ENCODE measurements around the gene PPP2R3B.
"Not testable (repeated sequence)": the region's sequence is repeated elsewhere in the genome, so short reads cannot be mapped to it uniquely, and the experiment has no call there.

PPP2R3B gene

DNA sequence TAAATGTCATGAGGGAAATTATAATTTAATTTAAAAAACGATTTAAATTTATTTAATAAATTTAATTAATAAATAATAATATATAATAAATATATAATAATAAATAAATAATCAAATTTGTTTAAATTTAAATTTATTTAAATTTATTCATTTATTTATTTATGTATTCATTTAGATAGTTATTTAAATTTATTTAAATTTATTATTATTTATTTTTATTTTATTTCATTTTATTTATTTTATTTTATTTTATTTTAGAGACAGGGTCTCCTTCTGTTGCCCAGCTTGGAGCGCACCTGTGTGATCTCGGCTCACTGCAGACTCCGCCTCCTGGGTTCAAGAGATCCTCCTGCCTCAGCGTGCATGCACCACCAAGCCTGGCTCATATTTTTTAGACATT, 18.4 kb upstream of the PPP2R3B start:
- DNase-seq (ENCODE audit: low read depth in 2 of 2, low spot score in 1 of 2), result no peak

DNA sequence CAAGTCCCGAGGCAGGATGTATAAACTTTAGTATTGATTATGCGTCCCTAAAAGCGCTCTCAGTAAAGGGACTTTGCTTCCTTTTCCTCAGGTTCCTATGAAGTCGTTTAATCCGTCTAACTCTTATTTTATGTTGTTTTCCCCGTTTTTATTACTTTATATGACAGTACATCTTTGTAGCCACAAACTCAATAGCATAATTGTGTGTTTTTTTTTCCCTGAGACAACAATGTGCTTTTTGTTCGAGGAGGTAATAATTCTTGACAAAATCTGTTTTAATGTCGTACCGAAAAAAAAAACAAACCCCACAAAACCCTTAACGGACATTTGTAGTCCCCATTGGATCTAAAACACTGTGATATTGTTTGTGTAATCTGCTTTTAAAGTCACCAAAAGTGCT, 17.9 kb upstream of the PPP2R3B start:
- DNase-seq (ENCODE audit: low read depth in 2 of 2, low spot score in 1 of 2), result no peak

DNA sequence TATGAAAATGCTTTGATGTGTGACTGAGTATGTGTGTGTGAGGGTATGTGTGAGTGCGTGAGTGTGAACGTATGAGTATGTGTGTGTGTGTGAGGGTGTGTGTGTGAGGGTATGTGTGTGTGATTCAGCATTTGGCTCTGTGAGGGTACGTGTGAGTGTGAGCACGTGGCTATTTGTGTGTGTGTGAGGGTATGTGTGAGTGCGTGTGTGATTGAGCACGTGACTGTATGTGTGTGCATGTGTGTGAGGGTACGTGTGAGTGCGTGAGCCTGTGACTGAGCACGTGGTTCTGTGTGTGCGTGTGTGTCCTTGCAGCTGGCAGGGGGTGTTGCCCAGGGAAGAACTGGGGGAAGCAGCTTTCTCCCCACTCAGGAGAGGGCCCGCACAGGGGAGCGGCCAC, 16.1 kb upstream of the PPP2R3B start:
- no peak for DNase-seq (ENCODE audit: low read depth in 2 of 2, low spot score in 1 of 2)

DNA sequence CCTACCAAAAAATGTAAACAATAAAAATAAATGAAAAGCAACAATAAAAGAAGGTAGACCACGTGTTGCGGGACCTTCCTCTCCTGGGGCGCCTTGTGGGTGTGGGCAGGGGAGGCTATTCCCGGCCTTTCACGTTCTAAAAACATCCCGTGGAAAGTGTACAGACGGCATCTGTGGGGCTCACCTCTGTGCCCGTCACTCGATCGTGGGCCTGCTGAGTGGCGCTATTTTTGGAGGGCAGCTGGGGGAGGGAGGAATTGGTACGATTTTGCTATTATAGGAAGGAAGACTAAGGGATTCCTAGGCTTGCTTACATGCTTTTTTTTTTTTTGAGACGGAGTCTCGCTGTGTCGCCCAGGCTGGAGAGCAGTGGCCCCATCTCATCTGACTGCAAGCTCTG, 13.6 kb upstream of the PPP2R3B start:
- no peak for DNase-seq (ENCODE audit: low read depth in 2 of 2, low spot score in 1 of 2)

DNA sequence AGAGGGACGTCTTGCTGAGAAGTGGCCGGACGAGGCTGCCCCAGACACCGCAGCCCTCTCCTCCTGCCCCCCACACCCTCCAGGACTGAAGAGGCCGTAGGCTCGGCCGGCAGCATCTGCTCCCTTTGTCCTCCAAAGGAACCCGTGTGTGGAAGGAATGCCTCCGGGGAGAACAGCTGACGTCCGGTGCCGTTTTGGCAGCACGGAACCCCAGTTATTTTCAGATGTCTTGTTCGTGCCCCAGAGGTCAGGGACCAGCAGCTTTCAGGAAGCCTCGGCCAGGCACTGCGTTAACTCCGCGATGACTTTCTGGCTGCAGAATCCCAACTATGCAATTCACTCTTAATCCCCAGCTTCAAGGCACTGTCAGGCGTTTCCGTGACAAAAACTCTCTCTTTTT, 10.9 kb upstream of the PPP2R3B start:
- no peak for DNase-seq (ENCODE audit: low read depth in 2 of 2, low spot score in 1 of 2)

DNA sequence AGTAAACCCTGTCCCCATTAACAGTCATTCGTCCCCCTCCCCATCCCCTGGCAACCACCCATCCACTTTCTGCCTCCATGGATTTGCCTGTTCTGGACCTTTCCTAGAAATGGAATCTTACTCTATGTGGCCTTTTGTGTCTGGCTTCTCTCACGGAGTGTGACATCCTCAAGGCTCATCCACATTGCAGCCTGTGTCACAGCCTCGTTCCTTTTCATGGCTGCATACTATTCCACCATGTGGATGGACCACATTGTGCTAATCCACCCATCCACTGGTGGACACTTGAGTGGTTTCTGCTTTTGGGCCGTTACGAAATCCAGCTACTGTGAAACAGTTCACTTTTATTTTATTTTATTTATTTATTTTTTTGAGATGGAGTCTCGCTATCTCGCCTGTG, 8.1 kb upstream of the PPP2R3B start:
- no peak for DNase-seq (ENCODE audit: low read depth in 2 of 2, low spot score in 1 of 2)

DNA sequence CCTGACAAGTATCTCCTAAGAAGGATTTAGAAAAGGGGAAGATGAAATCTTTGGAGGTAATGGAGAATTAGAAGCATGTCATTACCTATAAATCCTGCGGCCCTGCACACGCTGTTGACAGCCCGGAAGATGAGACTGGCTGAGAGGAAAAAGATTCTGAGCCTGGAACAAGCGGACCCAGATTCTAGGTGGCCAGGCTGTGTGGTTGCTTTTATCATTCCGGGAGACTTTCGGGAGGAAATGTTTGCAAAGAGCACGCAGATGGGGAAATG, 5.8 kb upstream of the PPP2R3B start:
- no peak for DNase-seq (ENCODE audit: low read depth in 2 of 2, low spot score in 1 of 2)

DNA sequence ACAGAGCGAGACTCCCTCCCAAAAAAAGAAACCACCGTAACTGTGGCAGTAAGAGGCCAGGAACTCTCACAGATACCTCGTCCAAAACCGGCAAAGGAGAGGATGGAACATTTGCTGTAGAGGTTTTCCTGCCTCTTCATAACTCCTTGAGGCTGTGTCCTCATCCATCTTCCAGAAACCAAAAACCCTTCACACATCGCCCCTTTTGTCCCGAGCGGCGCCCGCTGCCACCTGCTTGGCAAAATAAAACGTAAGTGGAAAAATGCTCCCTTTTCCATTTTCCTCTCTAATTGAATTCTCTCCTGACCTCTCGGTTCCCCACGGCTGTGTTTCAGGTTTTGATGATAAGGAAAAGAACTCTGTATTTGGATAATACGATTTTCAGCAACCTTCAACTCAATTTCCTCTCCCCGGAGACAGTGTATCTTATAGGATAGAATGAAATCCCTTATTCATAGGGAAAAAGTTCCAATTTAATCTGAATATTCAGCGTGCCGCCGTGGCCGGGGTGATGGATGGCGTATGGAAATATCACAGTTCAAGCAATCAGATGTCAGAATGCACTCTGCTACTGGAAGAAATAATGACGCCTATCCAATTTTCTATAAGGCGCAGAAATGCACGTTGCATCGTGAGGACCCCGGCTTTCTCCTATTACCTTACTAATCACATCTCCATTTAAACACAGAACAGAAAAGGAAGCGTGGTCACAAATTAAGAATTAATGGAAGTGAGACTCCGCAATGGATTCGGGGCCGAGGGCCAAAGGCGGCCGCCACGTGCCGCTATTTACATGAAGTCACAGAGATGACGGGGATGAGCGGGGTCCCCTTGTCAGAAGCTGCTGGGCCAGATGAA, 5.2 kb upstream of the PPP2R3B start:
- no peak for DNase-seq (ENCODE audit: low read depth in 2 of 2, low spot score in 1 of 2)

DNA sequence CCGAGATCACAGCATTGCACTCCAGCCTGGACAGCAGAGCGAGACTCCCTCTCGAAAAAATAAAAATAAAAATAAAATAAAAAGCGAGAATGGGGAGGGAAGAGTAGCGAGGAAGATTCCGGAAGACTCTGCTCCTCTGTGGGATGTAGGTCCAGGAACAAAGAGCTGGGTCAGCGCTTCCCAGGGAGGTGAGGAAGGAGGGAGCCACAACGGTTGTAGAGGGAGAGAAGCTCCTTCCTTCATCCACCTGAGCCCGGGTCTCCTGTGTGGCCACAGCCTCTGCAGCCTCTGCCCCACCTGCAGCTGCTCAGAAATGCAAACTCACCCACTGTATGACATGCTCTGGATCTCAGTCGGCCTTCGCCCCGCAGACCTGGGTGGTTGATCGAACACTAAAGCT, 3.8 kb upstream of the PPP2R3B start:
- DNase-seq (ENCODE audit: low read depth in 2 of 2, low spot score in 1 of 2), result no peak

DNA sequence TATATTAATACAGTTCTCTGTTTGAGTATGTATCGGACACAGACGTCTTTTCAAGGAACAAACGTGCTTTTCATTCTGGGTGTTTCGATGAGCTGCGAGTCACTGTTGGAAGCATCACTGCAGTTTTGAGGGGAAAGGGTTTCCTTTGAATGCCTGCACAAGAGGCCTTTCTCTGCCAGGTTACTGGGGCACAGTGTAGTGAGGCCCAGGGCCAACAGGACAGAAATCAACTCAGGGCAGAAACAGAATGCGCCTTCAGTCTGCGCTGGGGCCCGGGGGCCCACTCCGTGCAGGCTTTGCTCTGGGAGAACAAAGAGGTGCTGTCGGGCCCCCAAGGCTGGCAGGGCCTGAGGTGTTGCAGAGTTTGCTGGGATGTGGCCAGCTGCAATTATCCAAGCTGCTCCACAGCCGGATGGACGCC, 2.3 kb upstream of the PPP2R3B start:
- DNase-seq (ENCODE audit: low read depth in 2 of 2, low spot score in 1 of 2), result no peak

DNA sequence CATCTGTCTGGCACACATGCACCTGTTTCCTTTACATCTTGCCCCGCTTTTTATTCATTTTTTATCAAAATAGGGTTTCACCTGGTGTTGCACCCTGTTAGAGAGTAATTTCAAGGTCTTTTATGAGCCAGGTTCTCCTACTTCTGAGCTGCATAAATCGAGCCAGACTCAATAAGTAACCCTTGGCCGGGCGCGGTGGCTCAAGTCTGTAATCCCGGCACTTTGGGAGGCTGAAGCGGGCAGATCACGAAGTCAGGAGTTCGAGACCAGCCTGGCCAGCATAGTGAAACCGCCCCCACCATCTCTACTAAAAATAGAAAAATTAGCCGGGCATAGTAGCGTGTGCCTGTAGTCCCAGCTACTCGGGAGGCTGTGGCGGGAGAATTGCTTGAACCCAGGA, 1.0 kb upstream of the PPP2R3B start:
- DNase-seq (ENCODE audit: low read depth in 2 of 2, low spot score in 1 of 2), result no peak

DNA sequence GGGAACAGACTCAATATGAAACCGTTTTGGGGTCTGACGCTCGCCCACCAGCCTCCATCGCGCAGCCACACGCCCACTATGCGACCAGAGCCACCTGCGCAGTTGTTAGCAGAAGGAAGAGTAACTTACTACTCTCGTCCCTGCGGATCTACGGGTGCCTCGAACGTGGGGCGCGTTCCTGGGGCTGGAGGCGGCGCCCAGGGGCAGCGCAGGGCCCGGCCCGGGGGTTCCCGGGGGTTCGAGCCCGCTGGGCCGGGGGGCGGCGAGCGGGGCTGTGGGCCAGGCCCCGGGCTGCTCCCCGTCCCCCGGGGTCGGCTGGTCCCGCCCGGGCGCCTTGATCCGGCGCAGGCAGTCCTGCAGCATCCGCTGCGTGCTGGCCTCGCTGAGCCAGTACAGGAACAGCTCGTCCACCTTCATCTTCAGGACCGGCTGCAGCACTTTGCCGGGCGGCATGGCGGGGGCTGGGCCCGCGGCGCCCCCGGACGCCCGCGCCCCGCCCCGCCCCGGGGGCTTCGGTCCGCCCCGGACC, 404 bp downstream of the PPP2R3B start:
- DNase-seq (ENCODE audit: low read depth in 2 of 2, low spot score in 1 of 2), result peak; percentile 17 to 24

DNA sequence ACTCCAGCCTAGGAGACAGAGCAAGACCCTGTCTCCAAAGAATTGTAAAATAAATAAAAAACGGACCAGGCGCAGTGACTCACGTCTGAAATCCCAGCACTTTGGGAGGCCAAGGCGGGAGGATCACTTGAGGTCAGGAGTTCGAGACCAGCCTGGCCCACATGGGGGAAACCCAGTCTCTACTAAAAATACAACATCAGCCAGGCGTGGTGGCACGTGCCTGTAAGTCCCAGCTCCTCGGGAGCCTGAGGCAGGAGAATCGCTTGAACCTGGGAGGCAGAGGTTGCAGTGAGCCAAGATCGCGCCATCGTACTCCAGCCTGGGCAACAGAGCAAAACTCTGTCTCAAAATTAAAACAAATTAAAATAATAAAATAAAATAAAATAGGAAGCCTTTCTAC, 971 bp downstream of the PPP2R3B start:
- not testable (repeated sequence) for DNase-seq (ENCODE audit: low read depth in 2 of 2, low spot score in 1 of 2)

DNA sequence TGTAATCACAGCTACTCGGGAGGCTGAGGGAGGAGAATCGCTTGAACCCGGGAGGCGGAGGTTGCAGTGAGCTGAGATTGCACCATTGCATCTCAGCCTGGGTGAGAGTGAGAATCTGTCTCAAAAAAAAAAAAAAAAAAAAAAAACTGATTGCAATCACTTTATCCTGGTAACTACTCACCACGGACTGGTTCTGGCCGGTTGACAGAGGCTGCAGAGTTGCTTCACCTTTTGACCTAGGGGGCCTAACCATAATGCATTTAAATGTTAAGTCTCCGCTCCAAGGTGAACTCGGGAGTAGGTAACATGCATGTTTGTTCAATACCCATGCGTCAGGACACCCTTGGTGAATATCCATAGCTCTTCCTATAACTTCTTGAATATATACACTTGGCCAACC, 1.8 kb downstream of the PPP2R3B start:
- no peak for DNase-seq (ENCODE audit: low read depth in 2 of 2, low spot score in 1 of 2)

DNA sequence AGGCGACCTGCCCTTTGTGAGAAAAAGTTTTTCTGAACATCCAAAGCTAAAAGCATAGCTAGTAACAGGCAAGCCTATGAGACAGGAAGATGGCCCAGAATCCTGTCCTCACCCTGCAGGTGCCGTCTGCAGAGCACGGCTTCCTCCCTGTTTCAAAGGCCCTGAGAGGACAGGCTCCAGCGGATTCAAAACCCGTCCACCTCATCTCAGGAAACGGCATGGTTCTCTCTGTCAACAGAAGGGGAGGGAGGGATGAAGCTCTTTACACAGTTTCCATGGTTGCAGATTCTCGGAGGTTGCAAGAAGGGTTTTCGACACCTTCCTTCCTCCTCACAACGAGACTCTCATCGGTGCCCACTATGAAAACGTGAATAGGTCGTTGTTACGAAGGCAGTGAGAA, 8.3 kb downstream of the PPP2R3B start:
- no peak for DNase-seq (ENCODE audit: low read depth in 2 of 2, low spot score in 1 of 2)

DNA sequence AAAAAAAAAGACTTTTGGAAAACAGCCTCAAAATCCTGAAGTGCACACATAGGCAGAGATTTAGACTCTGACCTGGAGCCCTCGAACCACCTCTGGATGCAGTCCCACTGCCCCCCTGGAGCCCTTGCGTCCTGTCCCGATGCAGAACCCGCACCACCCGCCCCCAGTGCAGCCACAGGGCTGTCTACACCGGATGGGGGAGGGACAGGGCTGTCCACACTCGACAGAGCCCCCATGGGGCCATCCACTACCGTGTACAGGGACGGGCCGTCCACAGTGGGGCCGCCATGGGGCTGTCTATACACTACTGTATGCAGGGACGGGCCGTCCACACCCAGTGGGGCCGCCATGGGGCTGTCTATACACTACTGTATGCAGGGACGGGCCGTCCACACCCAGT, 10.5 kb downstream of the PPP2R3B start:
- DNase-seq (ENCODE audit: low read depth in 2 of 2, low spot score in 1 of 2), result not testable (repeated sequence)

DNA sequence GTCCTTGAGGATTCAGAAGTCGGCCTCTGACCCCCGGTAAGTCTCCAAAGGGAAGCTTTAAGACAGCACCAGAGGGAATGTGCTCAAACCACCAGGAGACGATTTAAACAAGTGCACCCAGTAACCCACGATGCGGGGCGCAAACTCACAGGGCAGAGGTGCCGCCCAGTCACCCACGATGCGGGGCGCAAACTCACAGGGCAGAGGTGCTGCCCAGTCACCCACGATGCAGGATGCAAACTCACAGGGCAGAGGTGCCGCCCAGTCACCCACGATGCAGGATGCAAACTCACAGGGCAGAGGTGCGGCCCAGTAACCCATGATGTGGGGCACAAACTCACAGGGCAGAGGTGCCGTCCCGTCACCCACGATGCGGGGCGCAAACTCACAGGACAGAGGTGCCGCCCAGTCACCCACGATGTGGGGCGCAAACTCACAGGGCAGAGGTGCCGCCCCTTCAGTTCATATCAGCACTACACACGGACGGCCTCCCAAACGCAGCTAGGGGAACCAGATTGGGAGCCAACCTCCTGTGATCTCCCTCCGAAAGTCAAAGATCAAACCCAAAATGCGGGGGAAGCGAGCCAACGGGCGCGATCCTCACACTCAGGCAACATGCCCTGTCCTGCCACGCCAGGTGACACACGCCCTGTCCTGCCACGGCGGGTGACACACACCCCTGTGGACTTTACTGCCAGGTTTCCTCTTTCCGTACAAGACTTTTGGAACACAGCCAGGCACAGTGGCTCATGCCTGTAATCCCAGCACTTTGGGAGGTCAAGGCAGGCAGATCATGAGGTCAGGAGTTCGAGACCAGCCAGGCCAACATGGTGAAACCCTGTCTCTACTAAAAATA, 11.3 kb downstream of the PPP2R3B start:
- DNase-seq (ENCODE audit: low read depth in 2 of 2, low spot score in 1 of 2), result no peak

DNA sequence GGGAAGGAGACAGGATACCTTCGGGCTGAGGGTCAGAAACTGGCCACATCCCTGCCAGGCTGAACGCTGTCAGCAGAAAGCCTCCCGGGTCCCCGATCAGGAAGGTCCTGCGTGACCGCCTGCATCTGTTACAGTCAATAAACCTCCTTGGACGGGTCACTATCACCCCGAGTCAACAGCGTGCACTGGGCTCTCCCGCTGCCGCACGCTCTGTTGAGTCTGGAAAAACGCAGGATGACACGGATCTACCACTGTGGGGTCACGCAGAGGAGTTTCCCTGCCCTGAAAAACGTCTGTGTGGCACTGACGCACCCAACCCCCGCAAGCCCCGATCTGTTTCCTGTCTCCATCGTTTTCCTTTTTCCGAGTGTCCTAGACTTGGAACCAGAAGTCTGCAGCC, 12.1 kb downstream of the PPP2R3B start:
- DNase-seq (ENCODE audit: low read depth in 2 of 2, low spot score in 1 of 2), result no peak

DNA sequence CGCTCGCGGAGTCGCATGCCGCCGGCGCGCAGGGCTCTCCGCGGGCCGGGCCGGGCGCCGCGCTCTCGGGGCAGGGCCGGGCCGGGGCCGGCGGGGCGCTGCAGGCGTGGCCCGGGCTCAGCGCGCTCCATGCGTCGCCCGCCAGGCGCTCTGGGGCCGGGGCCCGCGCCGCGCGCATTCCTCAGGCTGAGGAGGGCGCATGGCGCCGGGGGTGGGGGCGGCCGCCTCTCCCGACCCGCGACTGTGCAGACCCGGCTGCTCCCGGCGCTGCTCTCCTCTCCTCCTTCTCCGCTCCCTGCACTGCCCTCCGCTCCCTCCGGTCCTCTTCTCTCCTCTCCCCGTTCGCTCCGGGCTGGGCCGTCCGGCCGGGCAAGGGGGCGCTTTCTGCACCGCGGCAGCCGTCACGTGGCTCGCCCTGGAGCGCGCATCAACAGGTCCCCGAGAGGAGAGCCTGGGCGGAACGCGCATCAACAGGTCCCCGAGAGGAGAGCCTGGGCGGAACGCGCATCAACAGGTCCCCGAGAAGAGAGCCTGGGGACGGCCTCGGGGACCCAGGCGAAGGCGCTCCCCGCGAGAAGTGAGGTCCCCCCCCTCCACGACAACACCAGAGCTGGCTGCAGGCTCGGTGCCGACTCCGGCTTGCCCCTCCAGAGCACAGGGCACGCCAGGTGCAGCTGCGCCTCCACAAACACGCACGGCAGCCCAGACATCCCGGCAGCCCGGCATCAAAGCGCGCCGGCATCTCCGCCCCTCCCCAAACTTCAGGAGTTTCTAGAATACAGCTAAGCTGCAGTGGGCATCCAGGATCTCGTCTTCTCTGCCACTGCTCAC, 12.9 kb downstream of the PPP2R3B start:
- no peak for DNase-seq (ENCODE audit: low read depth in 2 of 2, low spot score in 1 of 2)

DNA sequence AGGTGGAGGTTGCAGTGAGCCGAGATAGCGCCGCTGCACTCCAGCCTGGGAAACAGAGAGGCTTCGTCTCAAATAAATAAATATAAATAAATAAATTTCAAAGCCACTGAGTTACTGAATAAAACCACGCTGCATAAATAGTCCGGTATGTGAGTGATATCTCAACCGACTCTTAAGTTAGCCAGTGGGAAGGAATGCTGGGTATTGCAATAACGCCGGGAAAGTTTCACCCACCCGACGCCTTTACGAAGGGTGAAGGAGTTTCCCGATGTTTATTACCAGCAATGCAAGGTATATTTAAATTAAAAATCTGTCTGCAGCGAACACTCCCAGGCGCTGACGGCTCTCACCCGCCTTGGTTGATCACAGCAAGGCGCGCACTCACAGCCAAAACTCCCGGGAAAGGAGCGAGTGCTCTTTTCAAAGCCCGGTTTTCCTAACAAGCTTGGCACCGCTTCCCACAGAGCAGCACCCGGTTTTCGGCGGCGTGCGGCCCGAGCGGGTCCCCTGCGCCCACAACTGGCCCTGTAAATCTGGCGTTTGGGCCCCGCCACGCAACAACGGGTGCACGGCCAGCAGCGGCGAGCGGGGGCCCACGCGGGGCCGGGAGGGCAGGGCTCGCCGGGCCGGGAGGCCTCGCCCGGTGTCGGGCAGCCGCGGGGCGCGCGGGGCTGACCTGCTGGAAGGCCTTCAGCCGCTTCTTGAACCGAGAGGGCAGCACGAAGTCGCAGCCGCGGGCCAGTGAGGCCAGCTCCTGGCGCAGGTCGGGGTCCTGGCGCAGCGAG, 13.7 kb downstream of the PPP2R3B start:
- DNase-seq (ENCODE audit: low read depth in 2 of 2, low spot score in 1 of 2), result no peak

DNA sequence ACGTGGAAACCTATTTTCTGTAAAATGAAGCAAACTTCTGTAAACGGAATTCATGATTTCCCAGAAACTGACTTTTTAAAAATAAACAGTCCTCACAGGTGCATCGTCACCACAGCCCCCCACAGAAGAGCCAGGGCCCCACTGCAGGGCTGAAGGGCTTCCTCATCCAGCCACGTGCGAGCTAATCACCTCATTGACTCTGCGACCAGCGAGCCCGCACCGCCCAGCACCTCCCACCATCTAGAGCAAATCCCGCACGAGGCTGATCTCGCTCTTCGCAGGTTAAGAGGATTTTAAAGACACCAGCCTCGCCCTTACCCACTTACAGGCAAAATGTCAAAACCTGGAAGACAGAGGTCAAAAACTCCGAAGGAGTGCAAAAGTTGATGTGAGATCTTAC, 14.8 kb downstream of the PPP2R3B start:
- DNase-seq (ENCODE audit: low read depth in 2 of 2, low spot score in 1 of 2), result no peak
